ENCODE results near the gene INAFM1. TPM values are rescaled to one million over a fixed set of nuclear protein-coding genes. Genes with fewer than 3 reads are reported as not detected.

The INAFM1 gene
- total RNA-seq, 2 experiments from 2014 or later: 16.9 to 19.3 TPM

GRCh38 chr19:47316513-47316912, 41.8 kb downstream of the INAFM1 start:
- H3K27ac Mint-ChIP-seq: no peak overlapping the region
- Histone ChIP-seq H3K27me3 (ENCODE audit: control insufficient read depth in 1 of 2, insufficient read depth in 2 of 2, low read length in 2 of 2) (peaks cover 5 to 14% of the 10 kb centered on the region in 2 experiments), H3K4me3 (ENCODE audit: low read length) (no peak overlapping the region), H3K27ac (ENCODE audit: low read depth in 1 of 2, low read length in 2 of 2) (no peak overlapping the region), H3K9me3 (ENCODE audit: control insufficient read depth in 1 of 2, insufficient read depth in 1 of 2, low read length in 2 of 2) (no peaks in the 10 kb centered on the region), H3K36me3 (ENCODE audit: insufficient read depth, low read length) (no peaks in the 10 kb centered on the region), H3K4me1 (ENCODE audit: insufficient read depth, low read length) (no peaks in the 10 kb centered on the region)
- no peaks in the 10 kb centered on the region for H3K4me1 Mint-ChIP-seq (ENCODE audit: low read depth)
- H3K36me3 Mint-ChIP-seq (ENCODE audit: low read depth): no peaks in the 10 kb centered on the region
- DNase-seq: no peak
- CTCF ChIA-PET: interaction anchor here (1.5 kb wide), 1 partner anchor 11 kb away, joined by 3 read pairs; no protein-coding TSS in a partner anchor
- POLR2A ChIA-PET: no interaction called here
- no peak for TF ChIP-seq CTCF (IDR thresholded peaks at IDR 0.05)
- H3K4me3 Mint-ChIP-seq: no peak overlapping the region
- H3K9me3 Mint-ChIP-seq: no peaks in the 10 kb centered on the region
- H3K27me3 Mint-ChIP-seq: peaks cover 14% of the 10 kb centered on the region
- intact Hi-C loops (cut with DNase I, micrococcal nuclease): no loop called here
- no peak for ATAC-seq (ENCODE audit: poor library complexity)

GRCh38 chr19:47319923-47320871, 45.5 kb downstream of the INAFM1 start:
- CTCF ChIA-PET: no interaction called here
- no peak for ATAC-seq (ENCODE audit: poor library complexity)
- Histone ChIP-seq H3K27ac (ENCODE audit: low read depth in 1 of 2, low read length in 2 of 2) (no peak overlapping the region), H3K4me1 (ENCODE audit: insufficient read depth, low read length) (no peaks in the 10 kb centered on the region), H3K9me3 (ENCODE audit: control insufficient read depth in 1 of 2, insufficient read depth in 1 of 2, low read length in 2 of 2) (no peaks in the 10 kb centered on the region), H3K27me3 (ENCODE audit: control insufficient read depth in 1 of 2, insufficient read depth in 2 of 2, low read length in 2 of 2) (peaks cover 8 to 20% of the 10 kb centered on the region in 2 experiments), H3K36me3 (ENCODE audit: insufficient read depth, low read length) (no peaks in the 10 kb centered on the region), H3K4me3 (ENCODE audit: low read length) (no peak overlapping the region)
- Mint-ChIP-seq H3K4me1 (ENCODE audit: low read depth) (no peaks in the 10 kb centered on the region), H3K27me3 (peaks cover 35% of the 10 kb centered on the region), H3K9me3 (no peaks in the 10 kb centered on the region), H3K36me3 (ENCODE audit: low read depth) (no peaks in the 10 kb centered on the region), H3K27ac (no peak overlapping the region), H3K4me3 (no peak overlapping the region)
- intact Hi-C loops (cut with DNase I, micrococcal nuclease): no loop called here
- POLR2A ChIA-PET: interaction anchor here (0.6 kb wide), 1 partner anchor 708 kb away, joined by 3 read pairs; no protein-coding TSS in a partner anchor
- no peak for DNase-seq
- TF ChIP-seq CTCF (IDR thresholded peaks at IDR 0.05): no peak

GRCh38 chr19:47321630-47322029, 46.9 kb downstream of the INAFM1 start:
- H3K4me1 Mint-ChIP-seq (ENCODE audit: low read depth): no peaks in the 10 kb centered on the region
- Histone ChIP-seq H3K4me1 (ENCODE audit: insufficient read depth, low read length) (no peaks in the 10 kb centered on the region), H3K36me3 (ENCODE audit: insufficient read depth, low read length) (no peaks in the 10 kb centered on the region), H3K4me3 (ENCODE audit: low read length) (no peak overlapping the region), H3K9me3 (ENCODE audit: control insufficient read depth in 1 of 2, insufficient read depth in 1 of 2, low read length in 2 of 2) (no peaks in the 10 kb centered on the region), H3K27me3 (ENCODE audit: control insufficient read depth in 1 of 2, insufficient read depth in 2 of 2, low read length in 2 of 2) (peaks cover 8 to 19% of the 10 kb centered on the region in 2 experiments), H3K27ac (ENCODE audit: low read depth in 1 of 2, low read length in 2 of 2) (no peak overlapping the region)
- ChIA-PET CTCF (no interaction called here), POLR2A (no interaction called here)
- H3K9me3 Mint-ChIP-seq: no peaks in the 10 kb centered on the region
- no peak overlapping the region for H3K4me3 Mint-ChIP-seq
- H3K27ac Mint-ChIP-seq: no peak overlapping the region
- DNase-seq (no peak), ATAC-seq (ENCODE audit: poor library complexity) (no peak)
- H3K27me3 Mint-ChIP-seq: peaks cover 28% of the 10 kb centered on the region
- no peak for TF ChIP-seq CTCF (IDR thresholded peaks at IDR 0.05)
- intact Hi-C loops (cut with DNase I, micrococcal nuclease): no loop called here
- no peaks in the 10 kb centered on the region for H3K36me3 Mint-ChIP-seq (ENCODE audit: low read depth)
